Fibroblast of lung (primary cell): Measurements from ENCODE around the gene ANKS4B. TPM values are rescaled to one million over a fixed set of nuclear protein-coding genes. Genes with fewer than 3 reads are reported as not detected.

Source experiments
- DNase-seq, 2 donors: peaks; one replicate each; pipeline versions ENCODE4 v3.0.0 to v3.0.0-alpha.2; 2010; ENCODE audit warnings: low read depth in 2 of 2
- H2AFZ ChIP-seq: 2 replicates; pipeline ENCODE4 v1.5.1; 2012; ENCODE audit warnings: low read length, control low read depth, inconsistent platforms
- H3K27ac ChIP-seq: 2 replicates; pipeline ENCODE4 v1.5.1; 2011; ENCODE audit warnings: low read length, control low read depth; ENCODE audit not compliant: insufficient read depth
- H3K27me3 ChIP-seq: 2 replicates; pipeline ENCODE4 v1.5.1; 2011; ENCODE audit warnings: mild to moderate bottlenecking, low read length; ENCODE audit not compliant: control insufficient read depth, insufficient read depth
- H3K36me3 ChIP-seq: 2 replicates; pipeline ENCODE4 v1.5.1; 2011; ENCODE audit warnings: low read length; ENCODE audit not compliant: control insufficient read depth, insufficient read depth
- H3K4me1 ChIP-seq: 2 replicates; pipeline ENCODE4 v1.5.1; 2011; ENCODE audit warnings: low read length; ENCODE audit not compliant: control insufficient read depth, insufficient read depth; ENCODE audit errors: extremely low read depth
- H3K4me2 ChIP-seq: 2 replicates; pipeline ENCODE4 v1.5.1; 2011; ENCODE audit warnings: low read length, control low read depth; ENCODE audit not compliant: insufficient read depth; ENCODE audit errors: extremely low read depth
- H3K4me3 ChIP-seq, 4 experiments: fragments of 200-600 bp in 1 of 4; sonication (generic) in 1 of 4; replicated peaks in 1 of 4; 2 replicates each; pipeline ENCODE4 v1.5.1; 2011 to 2016; ENCODE audit warnings: low read length in 4 of 4, low read depth in 3 of 4, mild to moderate bottlenecking in 3 of 4, control low read depth in 2 of 4, inconsistent platforms in 1 of 4, mixed read lengths in 1 of 4; ENCODE audit not compliant: insufficient read depth in 1 of 4; ENCODE audit errors: control extremely low read depth in 1 of 4
- H3K79me2 ChIP-seq: 2 replicates; pipeline ENCODE4 v1.5.1; 2012; ENCODE audit warnings: mild to moderate bottlenecking, low read length, inconsistent platforms; ENCODE audit not compliant: control insufficient read depth, insufficient read depth
- H3K9ac ChIP-seq: 2 replicates; pipeline ENCODE4 v1.5.1; 2011; ENCODE audit warnings: mild to moderate bottlenecking, low read length, control low read depth; ENCODE audit not compliant: insufficient read depth
- H3K9me3 ChIP-seq: 2 replicates; pipeline ENCODE4 v1.5.1; 2012; ENCODE audit warnings: low read depth, low read length; ENCODE audit not compliant: control insufficient read depth, insufficient read depth
- H4K20me1 ChIP-seq: 2 replicates; pipeline ENCODE4 v1.5.1; 2011; ENCODE audit warnings: low read length; ENCODE audit not compliant: control insufficient read depth, insufficient read depth; ENCODE audit errors: extremely low read depth
- CTCF ChIP-seq, 2 donors: IDR thresholded peaks in 1 of 2; conservative IDR thresholded peaks in 1 of 2; 1 replicate in 1 of 2; 2 replicates in 1 of 2; pipeline ENCODE4 v1.5.1; 2011 to 2012; ENCODE audit warnings: low read length in 2 of 2, control low read depth in 1 of 2, inconsistent platforms in 1 of 2, low read depth in 1 of 2, mild to moderate bottlenecking in 1 of 2
- EZH2 ChIP-seq: IDR thresholded peaks from 2 replicates; pipeline ENCODE4 v1.5.1; 2012; ENCODE audit warnings: low read length, control low read depth, mild to moderate bottlenecking; ENCODE audit errors: missing control alignments
- polyA plus RNA-seq, 2 donors: library from polyadenylated mRNA; depleted of rRNA in 1 of 2; stranded (reverse) in 1 of 2; unstranded in 1 of 2; fragments of >200 nt; gene quantifications; 2 replicates each; pipeline ENCODE4 v1.2.1, GENCODE V29; 2011 to 2012; ENCODE audit warnings: missing spikeins in 1 of 2
- total RNA-seq: library from RNA; depleted of rRNA; stranded (reverse); fragments of >200 nt; gene quantifications from 2 replicates; pipeline ENCODE4 v1.2.1, GENCODE V29; 2014

Gene ANKS4B
- total and polyA plus RNA-seq, 2 donors (not counting 1 experiment from before 2014, with no cell fraction given): not detected

GRCh38 chr16:21263640-21264570 is 30.4 kb downstream of the ANKS4B start:
- Histone ChIP-seq H3K9me3 (no peaks in the 10 kb centered on the region), H3K4me3 (no peak overlapping the region), H3K27ac (no peak overlapping the region), H3K79me2 (no peaks in the 10 kb centered on the region), H3K9ac (no peak overlapping the region), H3K4me2 (peak overlapping the region; percentile 38), H3K27me3 (no peaks in the 10 kb centered on the region), H4K20me1 (no peaks in the 10 kb centered on the region), H2AFZ (no peak overlapping the region), H3K36me3 (no peaks in the 10 kb centered on the region), H3K4me1 (peaks cover 5% of the 10 kb centered on the region)
- peak; percentile 16 to 59 for DNase-seq
- TF ChIP-seq EZH2: no peak

GRCh38 chr16:21264571-21265036 is 31.1 kb downstream of the ANKS4B start:
- Histone ChIP-seq H3K27me3 (no peaks in the 10 kb centered on the region), H3K9ac (no peak overlapping the region), H3K27ac (no peak overlapping the region), H4K20me1 (no peaks in the 10 kb centered on the region), H3K4me2 (no peak overlapping the region), H3K4me3 (no peak overlapping the region), H3K79me2 (no peaks in the 10 kb centered on the region), H3K36me3 (no peaks in the 10 kb centered on the region), H3K4me1 (peaks cover 5% of the 10 kb centered on the region), H2AFZ (no peak overlapping the region), H3K9me3 (no peaks in the 10 kb centered on the region)
- TF ChIP-seq CTCF (conservative IDR thresholded peaks at IDR 0.05 in 1 of 2, IDR thresholded peaks at IDR 0.05 in 1 of 2; ENCODE audit: low read depth in 1 of 2, low read length in 2 of 2): no peak
- no peak for TF ChIP-seq EZH2
- peak in 1 of 2 donors; percentile 32 for DNase-seq

GRCh38 chr16:21265104-21265837 is 31.8 kb downstream of the ANKS4B start:
- H3K4me1 ChIP-seq: peaks cover 5% of the 10 kb centered on the region
- no peak overlapping the region for H3K4me3 ChIP-seq
- DNase-seq: no peak
- no peak overlapping the region for H3K4me2 ChIP-seq
- H4K20me1 ChIP-seq: no peaks in the 10 kb centered on the region
- H3K79me2 ChIP-seq: no peaks in the 10 kb centered on the region
- no peak overlapping the region for H2AFZ ChIP-seq
- H3K27ac ChIP-seq: no peak overlapping the region
- no peaks in the 10 kb centered on the region for H3K36me3 ChIP-seq
- no peak overlapping the region for H3K9ac ChIP-seq
- TF ChIP-seq CTCF (conservative IDR thresholded peaks at IDR 0.05 in 1 of 2, IDR thresholded peaks at IDR 0.05 in 1 of 2; ENCODE audit: low read depth in 1 of 2, low read length in 2 of 2): no peak
- no peak for TF ChIP-seq EZH2
- H3K9me3 ChIP-seq: no peaks in the 10 kb centered on the region
- no peaks in the 10 kb centered on the region for H3K27me3 ChIP-seq
